Measurements from ENCODE around the gene GSTO1. TPM values are rescaled to one million over a fixed set of nuclear protein-coding genes. Genes with fewer than 3 reads are reported as not detected.
A peak's percentile ranks its signal among the peaks of the same experiment; 100 is the strongest.

The GSTO1 gene
- total RNA-seq, 1 experiment from 2014 or later, result 86.4 TPM

- Histone ChIP-seq H3K79me2 (ENCODE audit: low read length) (peaks cover 5% of the 10 kb centered on the region), H3K4me3 (ENCODE audit: low read length) (no peak overlapping the region), H3K4me1 (ENCODE audit: low read length) (peaks cover 21% of the 10 kb centered on the region), H3K36me3 (ENCODE audit: insufficient read depth, low read length) (no peaks in the 10 kb centered on the region), H3K9ac (ENCODE audit: low read length) (no peak overlapping the region), H2AFZ (ENCODE audit: low read length) (no peak overlapping the region), H4K20me1 (ENCODE audit: insufficient read depth, low read depth, low read length) (0 out of 2 replicates have a peak, but pooled peaks cover 3% of the 10 kb centered on the region), H3K4me2 (ENCODE audit: low read depth, low read length, poor library complexity, severe bottlenecking) (no peak overlapping the region), H3K27me3 (ENCODE audit: low read length) (no peaks in the 10 kb centered on the region), H3K9me2 (replicated peaks; ENCODE audit: insufficient read depth, low read length) (no peaks in the 10 kb centered on the region), H3K27ac (ENCODE audit: low read length) (no peak overlapping the region), H3K9me3 (ENCODE audit: low read length) (no peaks in the 10 kb centered on the region)
- no peak for DNase-seq
Measured at GRCh38 chr10:104273286-104273685, 18.6 kb downstream of the GSTO1 start.

GRCh38 chr10:104273899-104274575, 19.3 kb downstream of the GSTO1 start:
- no peaks in the 10 kb centered on the region for H3K27me3 ChIP-seq (ENCODE audit: low read length)
- H2AFZ ChIP-seq (ENCODE audit: low read length), result peak overlapping the region; percentile 89
- H3K9ac ChIP-seq (ENCODE audit: low read length), result peak overlapping the region; percentile 61
- no peak overlapping the region for H3K4me3 ChIP-seq (ENCODE audit: low read length)
- DNase-seq, result no peak
- no peaks in the 10 kb centered on the region for H3K9me2 ChIP-seq (replicated peaks; ENCODE audit: insufficient read depth, low read length)
- H3K27ac ChIP-seq (ENCODE audit: low read length), result no peak overlapping the region
- no peaks in the 10 kb centered on the region for H3K9me3 ChIP-seq (ENCODE audit: low read length)
- H3K4me1 ChIP-seq (ENCODE audit: low read length), result peaks cover 21% of the 10 kb centered on the region
- H3K79me2 ChIP-seq (ENCODE audit: low read length), result no peaks in the 10 kb centered on the region
- no peaks in the 10 kb centered on the region for H3K36me3 ChIP-seq (ENCODE audit: insufficient read depth, low read length)
- H3K4me2 ChIP-seq (ENCODE audit: low read depth, low read length, poor library complexity, severe bottlenecking), result peak overlapping the region; percentile 55
- H4K20me1 ChIP-seq (ENCODE audit: insufficient read depth, low read depth, low read length), result no peaks in the 10 kb centered on the region

- Histone ChIP-seq H3K79me2 (ENCODE audit: low read length) (no peaks in the 10 kb centered on the region), H4K20me1 (ENCODE audit: insufficient read depth, low read depth, low read length) (no peaks in the 10 kb centered on the region), H2AFZ (ENCODE audit: low read length) (peak overlapping the region; percentile 89), H3K27ac (ENCODE audit: low read length) (no peak overlapping the region), H3K4me3 (ENCODE audit: low read length) (peak overlapping the region; percentile 29; the same call in 1 of the 2 replicates), H3K9ac (ENCODE audit: low read length) (peak overlapping the region; percentile 61), H3K4me1 (ENCODE audit: low read length) (peaks cover 13% of the 10 kb centered on the region), H3K4me2 (ENCODE audit: low read depth, low read length, poor library complexity, severe bottlenecking) (peak overlapping the region; percentile 55), H3K27me3 (ENCODE audit: low read length) (no peaks in the 10 kb centered on the region), H3K9me3 (ENCODE audit: low read length) (no peaks in the 10 kb centered on the region), H3K9me2 (replicated peaks; ENCODE audit: insufficient read depth, low read length) (no peaks in the 10 kb centered on the region), H3K36me3 (ENCODE audit: insufficient read depth, low read length) (no peaks in the 10 kb centered on the region)
- DNase-seq, result peak; percentile 73
Measured at GRCh38 chr10:104274762-104275721, 20.4 kb downstream of the GSTO1 start.

GRCh38 chr10:104276192-104276591, 21.5 kb downstream of the GSTO1 start:
- Histone ChIP-seq H3K27ac (ENCODE audit: low read length) (no peak overlapping the region), H3K4me3 (ENCODE audit: low read length) (no peak overlapping the region), H3K36me3 (ENCODE audit: insufficient read depth, low read length) (no peaks in the 10 kb centered on the region), H3K9ac (ENCODE audit: low read length) (no peak overlapping the region), H3K9me2 (replicated peaks; ENCODE audit: insufficient read depth, low read length) (no peaks in the 10 kb centered on the region), H3K9me3 (ENCODE audit: low read length) (no peaks in the 10 kb centered on the region), H3K4me1 (ENCODE audit: low read length) (peaks cover 8% of the 10 kb centered on the region), H3K27me3 (ENCODE audit: low read length) (no peaks in the 10 kb centered on the region), H3K4me2 (ENCODE audit: low read depth, low read length, poor library complexity, severe bottlenecking) (no peak overlapping the region), H2AFZ (ENCODE audit: low read length) (no peak overlapping the region), H3K79me2 (ENCODE audit: low read length) (no peaks in the 10 kb centered on the region), H4K20me1 (ENCODE audit: insufficient read depth, low read depth, low read length) (no peaks in the 10 kb centered on the region)
- no peak for DNase-seq

GRCh38 chr10:104277785-104278184, 23.1 kb downstream of the GSTO1 start:
- Histone ChIP-seq H3K9me2 (replicated peaks; ENCODE audit: insufficient read depth, low read length) (no peaks in the 10 kb centered on the region), H3K27ac (ENCODE audit: low read length) (no peak overlapping the region), H3K4me2 (ENCODE audit: low read depth, low read length, poor library complexity, severe bottlenecking) (no peak overlapping the region), H2AFZ (ENCODE audit: low read length) (no peak overlapping the region), H3K9ac (ENCODE audit: low read length) (no peak overlapping the region), H3K27me3 (ENCODE audit: low read length) (no peaks in the 10 kb centered on the region), H3K4me1 (ENCODE audit: low read length) (peaks cover 8% of the 10 kb centered on the region), H3K9me3 (ENCODE audit: low read length) (no peaks in the 10 kb centered on the region), H4K20me1 (ENCODE audit: insufficient read depth, low read depth, low read length) (no peaks in the 10 kb centered on the region), H3K4me3 (ENCODE audit: low read length) (no peak overlapping the region), H3K36me3 (ENCODE audit: insufficient read depth, low read length) (no peaks in the 10 kb centered on the region), H3K79me2 (ENCODE audit: low read length) (no peaks in the 10 kb centered on the region)
- DNase-seq, result no peak

GRCh38 chr10:104279550-104280259, 25.0 kb downstream of the GSTO1 start:
- Histone ChIP-seq H3K9ac (ENCODE audit: low read length) (no peak overlapping the region), H2AFZ (ENCODE audit: low read length) (no peak overlapping the region), H4K20me1 (ENCODE audit: insufficient read depth, low read depth, low read length) (no peaks in the 10 kb centered on the region), H3K36me3 (ENCODE audit: insufficient read depth, low read length) (no peaks in the 10 kb centered on the region), H3K4me1 (ENCODE audit: low read length) (peaks cover 5% of the 10 kb centered on the region), H3K27me3 (ENCODE audit: low read length) (no peaks in the 10 kb centered on the region), H3K27ac (ENCODE audit: low read length) (no peak overlapping the region), H3K9me2 (replicated peaks; ENCODE audit: insufficient read depth, low read length) (no peaks in the 10 kb centered on the region), H3K9me3 (ENCODE audit: low read length) (no peaks in the 10 kb centered on the region), H3K79me2 (ENCODE audit: low read length) (no peaks in the 10 kb centered on the region), H3K4me2 (ENCODE audit: low read depth, low read length, poor library complexity, severe bottlenecking) (no peak overlapping the region), H3K4me3 (ENCODE audit: low read length) (no peak overlapping the region)
- no peak for DNase-seq

- Histone ChIP-seq H3K9me3 (ENCODE audit: low read length) (no peaks in the 10 kb centered on the region), H3K4me3 (ENCODE audit: low read length) (no peak overlapping the region), H3K27me3 (ENCODE audit: low read length) (no peaks in the 10 kb centered on the region), H3K4me1 (ENCODE audit: low read length) (peaks cover 7% of the 10 kb centered on the region), H3K36me3 (ENCODE audit: insufficient read depth, low read length) (no peaks in the 10 kb centered on the region), H3K27ac (ENCODE audit: low read length) (no peak overlapping the region), H3K79me2 (ENCODE audit: low read length) (no peaks in the 10 kb centered on the region), H3K9ac (ENCODE audit: low read length) (no peak overlapping the region), H3K4me2 (ENCODE audit: low read depth, low read length, poor library complexity, severe bottlenecking) (no peak overlapping the region), H2AFZ (ENCODE audit: low read length) (no peak overlapping the region), H4K20me1 (ENCODE audit: insufficient read depth, low read depth, low read length) (no peaks in the 10 kb centered on the region), H3K9me2 (replicated peaks; ENCODE audit: insufficient read depth, low read length) (no peaks in the 10 kb centered on the region)
- DNase-seq, result no peak
Measured at GRCh38 chr10:104281694-104282093, 27.0 kb downstream of the GSTO1 start.

- DNase-seq, result no peak
- H3K4me2 ChIP-seq (ENCODE audit: low read depth, low read length, poor library complexity, severe bottlenecking), result no peak overlapping the region
- no peak overlapping the region for H3K27ac ChIP-seq (ENCODE audit: low read length)
- H3K4me3 ChIP-seq (ENCODE audit: low read length), result no peak overlapping the region
- no peaks in the 10 kb centered on the region for H3K9me3 ChIP-seq (ENCODE audit: low read length)
- no peaks in the 10 kb centered on the region for H3K79me2 ChIP-seq (ENCODE audit: low read length)
- no peaks in the 10 kb centered on the region for H4K20me1 ChIP-seq (ENCODE audit: insufficient read depth, low read depth, low read length)
- H3K9ac ChIP-seq (ENCODE audit: low read length), result no peak overlapping the region
- H3K4me1 ChIP-seq (ENCODE audit: low read length), result peaks cover 7% of the 10 kb centered on the region
- no peaks in the 10 kb centered on the region for H3K27me3 ChIP-seq (ENCODE audit: low read length)
- no peaks in the 10 kb centered on the region for H3K9me2 ChIP-seq (replicated peaks; ENCODE audit: insufficient read depth, low read length)
- H3K36me3 ChIP-seq (ENCODE audit: insufficient read depth, low read length), result no peaks in the 10 kb centered on the region
- no peak overlapping the region for H2AFZ ChIP-seq (ENCODE audit: low read length)
Measured at GRCh38 chr10:104284846-104285245, 30.2 kb downstream of the GSTO1 start.

Measured in Karpas-422 (cell line).